NCI-H187 treated with DMSO at 0.1 percent for 48 hours (cell line): Measurements from ENCODE around the gene ADCY2.
"Not testable (repeated sequence)": the region's sequence is repeated elsewhere in the genome, so short reads cannot be mapped to it uniquely, and the experiment has no call there.

Experiments
- DNase-seq: peaks from one replicate; lab custom pipeline; 2025; lab: John Stamatoyannopoulos, UW

ADCY2 gene

DNA sequence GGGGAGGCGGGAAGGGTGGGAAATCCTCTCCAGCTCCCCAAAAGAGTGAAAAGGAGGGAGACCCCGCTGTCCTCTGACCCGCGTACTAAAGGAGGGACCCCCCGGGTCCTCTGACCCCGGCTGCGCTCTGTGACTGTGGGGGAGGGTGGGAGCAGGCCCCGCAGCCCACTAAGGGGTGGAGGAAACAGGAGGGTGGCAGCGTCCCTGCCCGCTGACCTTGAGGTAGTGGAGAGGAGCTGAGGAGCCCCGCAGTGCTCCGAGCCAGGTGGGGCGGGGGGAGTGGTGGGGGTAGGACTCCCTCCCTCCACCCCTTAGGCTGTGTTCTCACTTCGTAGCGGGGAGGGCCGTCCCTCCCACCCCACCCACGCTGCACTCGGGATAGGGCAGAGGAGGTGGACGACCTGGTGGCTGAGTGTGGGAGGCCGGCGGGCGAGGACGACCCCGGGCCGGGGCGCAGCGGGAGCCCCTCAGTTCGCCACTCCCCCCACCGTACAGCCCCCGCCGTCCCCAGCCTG is 449 bp upstream of the ADCY2 start:
- DNase-seq = no peak

DNA sequence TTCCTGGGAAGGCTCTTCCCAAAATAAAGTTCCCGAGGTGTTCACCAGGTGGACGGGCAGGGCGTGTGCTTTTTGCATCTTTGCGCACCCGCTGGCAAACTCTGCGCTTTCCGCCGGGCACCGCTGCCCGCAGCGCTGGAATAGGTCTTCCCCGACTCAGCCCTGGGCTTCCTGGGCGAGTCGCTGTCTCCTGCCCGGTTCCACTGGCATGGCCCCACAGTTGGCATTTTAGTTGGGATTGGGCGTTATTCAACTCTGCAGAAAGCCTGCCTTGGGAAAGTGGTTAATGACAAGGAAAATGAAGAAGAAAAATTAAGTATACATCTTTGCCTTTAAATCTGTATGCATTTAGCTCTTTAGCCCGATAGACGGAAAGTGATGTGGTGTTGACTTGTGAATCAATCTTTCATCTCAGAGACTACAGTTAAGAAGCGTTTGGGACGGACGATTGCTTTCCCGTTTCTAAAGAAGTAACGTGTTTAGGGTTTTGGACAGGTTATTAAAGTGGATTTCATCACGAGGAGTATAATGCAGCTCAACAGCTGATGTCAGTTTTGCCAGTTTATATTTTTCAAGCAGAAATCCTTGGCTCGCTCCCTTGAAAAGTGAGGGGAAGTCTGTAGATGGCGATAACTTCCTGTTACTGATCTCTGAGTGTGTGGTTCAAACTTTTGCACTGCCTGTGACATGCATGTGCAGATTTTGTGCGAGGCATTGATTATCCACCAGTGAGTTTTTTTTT is 946 bp downstream of the ADCY2 start:
- DNase-seq = no peak

DNA sequence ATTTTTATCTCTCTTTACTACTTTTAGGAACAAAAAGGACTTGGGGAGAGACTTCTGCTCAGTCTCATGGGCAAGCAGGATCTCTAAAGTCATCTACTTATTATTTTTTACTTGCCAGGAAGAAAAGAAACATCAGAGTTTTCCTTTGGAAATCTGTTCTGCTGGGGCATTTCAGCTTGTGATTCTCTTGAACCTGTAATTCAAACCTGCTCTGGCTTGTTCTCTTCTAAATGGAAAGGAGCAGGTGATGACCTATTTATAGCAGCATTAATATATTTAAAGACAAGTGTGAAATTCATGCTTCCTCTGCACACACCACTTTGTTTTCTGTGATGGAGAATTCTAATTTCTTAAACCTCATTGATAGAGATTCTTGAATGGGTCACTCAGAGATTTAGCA is 2.0 kb downstream of the ADCY2 start:
- DNase-seq = no peak

DNA sequence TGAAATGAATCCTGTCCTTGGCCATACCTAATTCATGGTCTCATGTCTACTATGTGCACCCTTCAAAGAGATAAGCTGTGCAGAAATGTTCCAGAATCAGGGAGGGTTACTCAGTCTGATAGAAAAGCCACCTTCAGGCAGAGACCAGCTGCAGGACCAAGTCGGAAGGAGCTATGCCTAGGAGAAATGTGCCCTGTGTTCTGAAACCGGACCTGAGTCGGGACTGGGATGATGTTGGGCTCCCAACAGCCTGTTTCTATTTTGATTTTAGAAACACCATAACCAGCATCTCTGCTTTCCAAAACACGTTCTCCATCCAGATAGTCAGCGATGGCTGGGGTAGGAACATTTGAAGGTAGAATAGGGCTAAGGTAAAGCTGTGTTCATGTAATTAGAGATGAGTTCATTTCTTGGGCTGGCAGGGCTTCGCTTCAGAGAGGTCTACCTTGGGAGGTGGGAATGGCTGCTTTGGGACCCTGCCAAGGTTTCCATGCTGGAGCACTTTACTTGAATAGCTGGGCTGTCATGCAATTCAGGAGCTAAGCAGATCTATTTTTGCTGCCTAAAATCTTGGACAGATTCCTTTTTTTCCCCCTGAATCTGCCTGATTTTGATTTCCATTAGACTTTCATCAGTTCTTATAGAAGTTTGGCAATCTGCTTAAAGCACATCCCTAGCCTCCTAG is 2.8 kb downstream of the ADCY2 start:
- DNase-seq = no peak

DNA sequence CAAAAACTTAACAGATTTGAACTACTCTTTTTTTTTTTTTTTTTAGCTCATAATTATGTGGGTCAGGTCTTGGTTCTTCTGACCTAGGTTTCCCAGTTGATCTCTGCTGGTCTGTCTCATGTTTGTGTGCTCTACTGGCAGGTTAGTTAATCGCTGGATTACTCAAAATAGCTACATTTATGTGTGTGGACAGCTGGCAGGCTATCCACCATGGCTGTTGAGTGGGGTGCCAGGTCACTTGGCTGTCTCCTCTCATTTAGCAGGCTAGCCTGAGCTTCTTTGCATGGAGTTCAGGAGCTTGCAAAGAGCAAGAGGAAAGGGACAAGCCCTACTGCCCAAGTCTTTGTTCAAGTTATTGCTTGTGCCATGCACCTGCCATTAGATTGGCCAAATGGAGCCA is 9.3 kb downstream of the ADCY2 start:
- no peak for DNase-seq

DNA sequence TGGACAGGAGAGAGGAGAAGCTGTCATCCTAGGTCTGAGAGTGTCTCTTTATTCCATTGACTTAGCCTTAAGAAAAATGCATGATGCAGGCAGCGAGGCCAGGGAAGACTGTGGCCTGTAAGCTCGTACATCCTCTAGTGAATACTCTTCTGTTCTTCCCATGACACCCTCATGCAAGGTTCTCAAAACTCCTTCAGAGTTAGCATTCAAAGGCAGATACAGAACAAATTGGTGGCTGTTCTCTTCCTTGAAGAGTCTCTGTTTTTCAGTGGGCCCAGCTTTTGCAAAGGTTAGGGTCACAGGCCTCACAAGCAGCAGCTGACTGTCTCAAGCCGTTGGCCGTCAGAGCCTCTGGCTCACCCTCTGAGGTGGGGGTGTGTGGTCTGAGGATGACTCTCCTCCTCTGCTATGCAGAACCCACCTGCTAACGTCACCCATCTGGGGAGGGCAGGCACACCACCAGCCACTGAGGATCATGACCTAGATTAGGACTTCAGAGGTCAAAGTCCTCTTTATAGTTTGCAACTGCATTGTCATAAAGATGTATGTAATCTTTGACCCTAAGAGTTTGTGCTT is 15.1 kb downstream of the ADCY2 start:
- DNase-seq = no peak

DNA sequence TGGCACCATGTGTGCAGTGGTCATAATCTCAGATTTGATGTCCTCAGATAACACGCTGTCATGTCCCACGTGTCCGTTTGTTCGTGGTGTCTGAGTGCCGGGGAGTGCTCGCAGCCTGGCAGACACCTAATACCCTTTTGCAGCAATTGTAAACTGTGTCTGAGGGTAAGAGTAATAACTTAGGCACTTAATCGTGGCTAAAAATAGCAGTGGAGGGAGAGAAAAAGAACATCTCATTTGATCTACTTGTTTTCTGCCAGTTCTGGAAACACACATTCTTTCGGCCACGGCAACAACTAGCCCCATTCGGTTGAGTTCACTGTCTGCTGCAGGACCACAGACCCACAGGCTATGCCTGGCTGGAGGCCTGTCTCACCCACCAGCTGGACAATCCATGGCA is 16.5 kb downstream of the ADCY2 start:
- no peak for DNase-seq

DNA sequence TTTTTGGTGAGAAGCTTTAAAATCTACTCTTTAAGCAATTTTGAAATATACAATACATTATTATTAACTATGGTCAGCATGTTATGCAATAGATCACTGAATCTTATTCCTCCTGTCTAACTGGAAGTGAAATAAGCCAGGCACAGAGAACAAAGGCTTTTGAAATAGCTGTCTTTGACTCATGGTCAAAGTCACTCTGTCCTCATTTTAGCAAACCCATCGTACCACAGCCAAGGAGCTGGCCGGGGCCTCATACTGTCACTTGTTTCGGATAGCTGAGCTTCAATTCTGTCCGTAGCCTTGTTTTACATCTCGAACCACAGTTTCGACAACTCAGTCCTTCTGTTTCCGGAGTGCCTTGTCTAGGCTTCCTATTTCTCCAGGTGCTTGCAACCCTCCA is 19.2 kb downstream of the ADCY2 start:
- DNase-seq = no peak

DNA sequence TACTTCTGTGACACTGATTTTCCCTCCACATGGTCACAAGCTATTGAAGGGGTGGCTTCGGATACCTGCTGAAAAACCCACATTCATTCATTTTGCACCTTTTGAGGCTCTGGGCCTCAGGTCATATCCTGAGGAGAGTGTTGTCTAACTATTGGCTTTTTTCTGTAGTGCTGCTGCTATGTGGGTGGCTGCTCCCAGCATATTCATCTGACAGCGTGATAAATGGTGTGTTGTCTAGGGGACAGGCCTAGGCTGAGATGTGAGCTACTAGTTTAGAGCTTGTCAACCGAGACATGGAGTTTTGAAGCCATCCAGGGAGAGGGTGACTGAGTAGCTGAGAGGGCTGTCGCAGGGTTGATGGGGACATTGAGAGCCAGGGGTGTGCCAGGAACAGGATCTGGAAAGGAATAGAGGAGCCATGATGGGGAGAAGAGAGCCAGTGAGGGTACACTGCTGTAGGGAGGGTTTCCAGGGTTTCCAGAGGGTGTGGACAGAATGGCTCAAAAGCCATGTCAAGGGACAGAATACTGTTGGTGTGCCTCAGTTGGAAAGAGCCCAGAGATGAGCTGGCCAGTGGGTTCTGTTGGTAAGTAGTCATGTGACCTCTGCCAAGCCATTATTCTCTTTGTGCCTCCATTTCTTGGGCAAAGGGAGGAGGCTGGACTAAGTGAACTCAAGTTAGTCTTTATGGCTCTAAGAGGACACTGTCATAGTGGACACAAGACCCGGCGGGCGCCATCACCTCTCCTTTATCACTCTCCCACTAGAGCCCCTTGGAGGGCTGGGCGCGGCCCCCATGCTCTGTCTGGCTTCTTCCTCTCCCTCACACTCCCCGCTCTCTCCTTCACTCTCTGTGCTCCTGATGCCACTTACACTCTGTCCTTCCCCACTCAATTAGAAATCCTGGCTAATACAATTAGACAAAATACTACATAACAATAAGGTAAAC is 19.9 kb downstream of the ADCY2 start:
- DNase-seq = no peak

DNA sequence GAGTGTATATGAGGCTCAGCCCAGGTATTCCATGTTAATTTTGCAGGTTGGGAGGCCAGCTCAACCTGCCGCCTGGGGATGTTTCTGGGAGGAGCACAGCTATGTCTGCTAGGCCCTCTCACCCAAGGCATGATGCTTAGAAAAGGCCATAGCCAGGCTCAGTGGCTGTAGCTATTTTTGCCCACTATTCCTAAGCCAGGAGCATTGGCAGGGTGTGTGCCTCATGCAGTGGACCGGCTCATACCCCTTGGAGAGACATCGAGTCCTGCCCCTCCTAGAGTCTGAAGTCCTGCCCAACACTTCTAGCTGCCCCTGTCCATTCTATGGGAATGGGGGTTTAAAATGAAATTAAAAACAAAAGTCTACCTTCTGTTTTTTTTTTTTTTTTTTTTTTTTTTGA is 22.3 kb downstream of the ADCY2 start:
- no peak for DNase-seq

DNA sequence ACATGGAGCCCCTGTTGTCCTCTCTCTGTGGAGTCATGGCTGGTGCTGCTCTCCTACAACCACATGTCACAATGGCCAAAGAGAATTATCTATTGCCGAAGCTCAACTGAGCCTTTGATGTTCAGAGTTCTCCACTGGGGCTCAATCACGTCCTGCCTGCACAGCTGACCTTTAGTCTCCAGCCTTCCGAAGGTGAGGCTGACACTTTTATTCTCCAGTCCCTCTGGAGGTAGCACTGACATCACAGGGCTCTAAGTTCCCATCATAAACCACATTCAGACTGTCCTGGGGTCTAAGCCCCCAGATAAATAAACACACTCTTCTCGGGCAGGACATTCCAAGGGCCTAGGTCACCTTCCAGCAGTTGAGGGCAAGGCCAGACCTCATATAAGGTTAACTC is 23.4 kb downstream of the ADCY2 start:
- DNase-seq = no peak

DNA sequence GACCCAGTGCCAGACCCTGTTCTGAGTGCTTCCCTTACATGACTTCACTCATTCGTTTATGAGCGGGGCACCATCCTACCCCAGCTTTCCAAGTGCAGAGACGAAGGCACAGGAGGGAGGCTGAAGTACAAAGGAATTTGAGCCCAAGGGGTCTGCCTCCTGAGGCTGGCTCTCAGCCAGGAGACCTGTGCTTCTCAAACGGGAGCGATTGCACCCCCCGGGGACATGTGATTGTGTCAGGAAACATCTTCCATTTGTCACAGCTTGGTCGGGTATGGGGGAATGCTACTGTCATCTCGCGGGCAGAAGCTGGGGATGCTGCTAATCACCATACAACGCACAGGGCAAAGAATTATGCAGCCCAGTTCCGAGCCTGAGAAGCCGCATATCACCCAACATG is 23.9 kb downstream of the ADCY2 start:
- DNase-seq = no peak

DNA sequence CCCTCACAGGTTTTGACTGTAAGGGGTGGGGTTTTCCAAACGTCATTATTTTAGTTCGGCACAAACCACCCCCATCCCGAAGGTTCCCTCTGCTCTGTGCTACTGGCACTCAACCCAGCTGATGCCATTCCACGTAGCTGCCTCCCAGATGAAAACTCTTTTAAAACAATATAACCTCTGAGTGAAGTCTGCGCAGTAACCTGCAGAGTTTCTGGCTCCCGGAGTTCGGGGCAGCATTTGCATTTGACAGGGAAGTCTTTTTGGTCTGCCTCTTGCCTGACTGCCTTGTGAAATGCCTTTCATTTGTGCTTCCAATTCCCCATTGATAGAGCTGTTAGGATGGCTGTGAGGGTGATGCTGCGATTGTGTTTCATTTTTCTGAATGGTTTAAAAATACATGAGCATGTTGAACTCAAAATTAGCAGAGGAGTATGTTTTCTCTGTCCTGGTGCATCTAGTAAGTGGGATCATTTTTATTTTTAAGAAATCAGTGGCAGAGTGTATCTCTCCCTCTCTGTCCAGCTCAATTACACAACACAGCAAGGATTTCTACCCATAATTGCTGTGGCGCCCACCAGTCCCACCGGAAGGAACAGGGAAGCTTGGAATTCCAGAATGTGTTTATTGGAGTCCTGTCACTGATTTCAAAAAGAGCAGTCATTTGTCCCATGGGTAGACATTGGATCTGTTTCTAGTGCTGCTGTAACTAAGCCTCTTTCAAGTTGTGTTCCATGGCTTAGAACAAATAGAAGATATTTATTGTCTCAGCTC is 24.8 kb downstream of the ADCY2 start:
- no peak for DNase-seq

DNA sequence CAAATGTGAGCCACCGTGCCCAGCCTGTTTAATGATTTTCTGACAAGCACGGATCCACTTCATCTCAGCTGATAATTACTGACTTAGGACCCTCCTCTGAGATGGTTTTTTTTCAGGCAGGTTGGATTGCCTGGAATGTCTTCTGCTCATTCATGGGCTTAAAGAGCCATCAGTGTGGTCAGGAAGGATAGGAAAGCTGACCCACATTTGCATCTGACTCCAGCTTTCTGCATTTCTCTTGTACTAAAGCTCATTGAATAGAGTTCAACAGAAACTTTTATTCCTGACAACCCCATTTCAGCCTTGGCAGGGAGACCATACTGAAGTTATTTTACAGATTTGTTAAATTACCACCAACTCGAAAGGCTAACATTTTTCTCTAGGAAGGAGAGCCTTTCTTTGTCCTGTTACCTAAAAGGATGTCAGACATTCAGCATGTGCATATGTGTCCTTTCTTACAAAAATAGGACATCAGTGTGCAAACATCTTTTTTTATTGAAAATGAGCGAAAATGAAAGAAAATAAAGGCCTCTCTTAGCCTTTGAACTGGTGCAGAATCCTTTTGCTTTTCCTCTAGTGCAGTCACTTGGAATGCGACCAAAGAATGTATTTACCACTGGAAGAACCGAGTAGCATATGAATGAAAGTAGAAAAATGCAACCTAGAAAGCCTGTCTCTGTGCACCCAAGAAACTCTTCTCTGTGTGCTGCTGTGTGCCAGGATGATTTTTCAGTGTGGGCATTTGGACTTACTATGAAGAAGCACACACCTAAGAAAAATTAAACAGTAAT is 26.6 kb downstream of the ADCY2 start:
- no peak for DNase-seq

DNA sequence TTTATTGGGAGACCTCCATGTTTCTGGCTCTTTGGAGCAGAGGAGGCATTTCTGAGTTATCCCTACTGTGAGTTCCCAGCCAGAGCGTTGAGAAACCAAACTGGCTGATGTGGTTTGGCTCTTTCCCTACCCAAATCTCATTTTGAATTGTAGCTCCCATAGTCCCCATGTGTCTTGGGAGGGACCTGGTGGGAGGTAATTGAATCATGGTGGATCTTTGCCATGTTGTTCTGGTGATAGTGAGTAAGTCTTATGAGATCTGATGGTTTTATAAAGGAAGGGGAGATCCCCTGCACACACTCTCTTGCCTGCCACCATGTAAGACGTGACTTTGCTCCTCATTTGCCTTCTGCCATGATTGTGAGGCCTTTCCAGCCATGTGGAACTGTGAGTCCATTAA is 27.3 kb downstream of the ADCY2 start:
- DNase-seq = not testable (repeated sequence)

DNA sequence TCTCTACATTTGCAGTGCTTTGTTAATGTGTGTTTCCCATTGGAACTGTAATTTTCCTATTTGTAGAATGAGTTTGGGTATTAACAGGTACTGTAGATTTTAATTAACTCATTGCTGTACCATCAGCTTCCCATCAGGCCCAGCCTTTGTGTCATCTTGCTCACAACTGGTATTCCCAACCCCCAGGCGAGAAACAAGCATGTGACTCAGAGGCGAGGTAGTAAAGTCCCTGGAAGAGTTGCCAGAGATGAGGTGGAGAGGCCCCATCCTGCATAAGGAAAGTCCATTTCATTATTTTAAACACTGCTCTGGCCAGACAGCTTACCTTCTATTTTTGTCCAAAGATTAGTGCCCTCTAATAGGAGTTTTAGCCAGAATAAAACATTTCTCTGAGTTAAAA is 29.9 kb downstream of the ADCY2 start:
- no peak for DNase-seq

DNA sequence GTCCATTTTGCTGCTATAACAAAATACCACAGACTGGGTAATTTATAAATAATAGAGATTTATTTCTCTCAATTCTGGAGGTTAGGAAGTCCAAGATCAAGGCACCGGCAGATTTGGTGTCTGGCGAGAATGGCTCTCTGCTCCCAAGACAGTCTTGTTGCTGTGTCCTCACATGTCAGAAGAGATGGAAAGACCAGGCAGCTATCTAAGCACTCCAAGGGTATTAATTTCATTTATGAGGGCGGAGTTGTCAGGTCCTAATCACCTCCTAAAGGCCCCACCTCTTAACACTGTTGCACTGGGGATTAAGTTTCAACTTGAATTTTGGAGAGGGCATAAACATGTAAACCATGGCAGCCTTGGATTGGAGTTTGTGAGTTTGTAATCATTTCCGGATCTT is 30.3 kb downstream of the ADCY2 start:
- no peak for DNase-seq

DNA sequence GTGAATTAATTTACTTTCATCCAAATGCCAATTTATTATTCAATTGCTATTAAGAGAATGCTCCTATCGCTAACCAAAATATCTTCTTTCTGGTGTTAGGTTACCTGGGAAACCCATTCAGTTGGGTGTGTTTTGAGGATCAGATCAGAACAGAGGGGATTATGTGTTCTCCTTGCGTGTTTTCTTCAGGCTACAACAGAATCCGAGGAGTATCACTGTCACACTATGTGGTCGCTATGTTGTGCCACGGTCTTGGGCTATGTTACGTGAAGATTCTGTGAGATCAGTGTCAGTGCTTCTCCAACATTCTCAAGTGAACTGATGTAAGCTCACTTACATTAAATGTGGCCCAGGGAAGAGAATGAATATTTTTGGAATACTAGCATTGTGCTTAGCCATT is 39.0 kb downstream of the ADCY2 start:
- DNase-seq = no peak

DNA sequence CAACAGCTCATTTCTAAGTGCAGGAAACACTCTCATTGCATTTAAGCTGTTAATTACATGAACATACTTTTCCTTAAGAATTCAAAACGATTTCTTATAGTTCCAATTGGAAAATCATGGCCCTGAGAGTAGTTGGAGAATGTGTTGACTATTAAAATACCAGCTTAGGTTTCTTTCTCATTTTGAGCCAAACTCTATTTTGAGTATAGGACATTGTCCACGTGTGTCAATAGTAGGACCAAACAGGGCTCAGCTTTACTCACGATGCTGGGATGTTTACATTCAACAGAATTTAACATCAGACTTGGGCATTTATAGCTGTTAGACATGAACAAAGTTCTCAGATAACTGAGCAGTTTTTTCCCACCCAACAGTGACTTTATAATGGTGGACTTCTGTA is 39.6 kb downstream of the ADCY2 start:
- DNase-seq = no peak

DNA sequence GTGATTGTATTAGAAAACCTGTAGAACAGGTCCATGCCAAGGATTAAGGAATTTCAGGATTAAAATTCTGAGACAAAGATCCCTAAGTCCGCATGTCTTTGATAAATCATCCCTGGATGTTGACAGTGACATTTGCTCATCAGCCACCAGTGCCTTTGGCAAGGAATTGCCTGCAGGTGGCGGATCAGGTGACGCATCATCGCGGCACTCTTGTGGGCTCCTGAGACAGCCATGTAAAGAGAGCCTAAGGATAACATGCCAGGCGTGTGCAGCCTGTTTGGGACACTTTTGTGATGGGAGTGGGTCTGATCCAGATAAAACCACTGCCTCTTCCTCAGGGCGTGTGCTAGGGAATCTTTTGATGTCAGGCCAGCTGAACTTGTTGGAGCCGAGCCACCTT is 40.6 kb downstream of the ADCY2 start:
- no peak for DNase-seq

DNA sequence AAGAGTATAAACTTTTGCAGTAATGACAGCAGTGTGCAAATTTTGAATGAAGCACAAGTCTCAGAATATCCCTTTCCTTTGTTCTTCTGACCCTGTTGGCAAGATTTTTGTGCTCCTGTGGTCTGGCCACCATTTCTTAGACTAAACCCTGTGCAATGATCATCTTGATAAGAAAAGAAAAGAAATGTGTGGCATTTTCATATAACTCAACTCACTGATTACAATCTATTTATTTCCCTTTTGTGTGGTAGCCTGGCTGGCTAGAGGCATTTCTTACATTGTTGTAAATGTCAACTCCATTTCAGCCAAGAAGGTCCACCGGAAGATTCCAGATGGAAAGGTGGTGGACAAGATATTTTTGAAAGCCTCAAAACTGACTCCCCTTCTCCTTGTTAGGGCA is 41.9 kb downstream of the ADCY2 start:
- no peak for DNase-seq
